Mesenchymal stem cell (in vitro differentiated cells and primary cell): ENCODE results near the gene HKDC1. TPM values are rescaled to one million over a fixed set of nuclear protein-coding genes. Genes with fewer than 3 reads are reported as not detected.
"Not testable (repeated sequence)": the region's sequence is repeated elsewhere in the genome, so short reads cannot be mapped to it uniquely, and the experiment has no call there.

Source experiments
- DNase-seq: peaks from one replicate; pipeline ENCODE4 v3.0.0-alpha.2; 2013
- H2AFZ ChIP-seq: one replicate; pipeline ENCODE4 v1.6.1; 2013; ENCODE audit warnings: low read depth, mild to moderate bottlenecking, control low read depth, inconsistent platforms, low read length, moderate library complexity
- H2AK5ac ChIP-seq: 2 replicates; pipeline ENCODE4 v1.6.1; 2013; ENCODE audit warnings: low read length, moderate library complexity, mild to moderate bottlenecking, inconsistent platforms; ENCODE audit not compliant: severe bottlenecking
- H2BK120ac ChIP-seq: one replicate; pipeline ENCODE4 v1.6.1; 2013; ENCODE audit warnings: low read depth, mild to moderate bottlenecking, inconsistent platforms, low read length, moderate library complexity
- H2BK12ac ChIP-seq, 2 experiments: one replicate each; pipeline ENCODE4 v1.6.1; 2013; ENCODE audit warnings: inconsistent platforms in 2 of 2, low read length in 2 of 2, mild to moderate bottlenecking in 2 of 2, moderate library complexity in 2 of 2, control low read depth in 1 of 2
- H2BK15ac ChIP-seq: one replicate; pipeline ENCODE4 v1.6.1; 2013; ENCODE audit warnings: mild to moderate bottlenecking, low read depth, inconsistent platforms; ENCODE audit not compliant: poor library complexity, severe bottlenecking
- H2BK5ac ChIP-seq: 2 replicates; pipeline ENCODE4 v1.6.1; 2013; ENCODE audit warnings: low read depth, mild to moderate bottlenecking, low read length, control low read depth, inconsistent platforms; ENCODE audit not compliant: poor library complexity, severe bottlenecking
- H3K14ac ChIP-seq, 2 experiments: one replicate each; pipeline ENCODE4 v1.6.1; 2013; ENCODE audit warnings: inconsistent platforms in 2 of 2, low read length in 2 of 2, control low read depth in 1 of 2, mild to moderate bottlenecking in 1 of 2, moderate library complexity in 1 of 2
- H3K18ac ChIP-seq, 2 experiments: one replicate each; pipeline ENCODE4 v1.6.1; 2013; ENCODE audit warnings: inconsistent platforms in 2 of 2, low read length in 2 of 2, control low read depth in 1 of 2, low read depth in 1 of 2, mild to moderate bottlenecking in 1 of 2
- H3K23ac ChIP-seq, 2 experiments: one replicate each; pipeline ENCODE4 v1.6.1; 2013; ENCODE audit warnings: inconsistent platforms in 2 of 2, low read length in 2 of 2, mild to moderate bottlenecking in 2 of 2, moderate library complexity in 2 of 2, control low read depth in 1 of 2
- H3K27ac ChIP-seq: 2 replicates; pipeline ENCODE4 v1.5.1; 2013; ENCODE audit warnings: mild to moderate bottlenecking, moderate library complexity, low read length, control low read depth, inconsistent platforms; ENCODE audit not compliant: poor library complexity, severe bottlenecking
- H3K27me3 ChIP-seq, 2 experiments: 2 replicates each; pipeline versions ENCODE4 v1.6.1 to v1.7.0; 2013; ENCODE audit warnings: low read length in 2 of 2, mild to moderate bottlenecking in 2 of 2, moderate library complexity in 2 of 2, control low read depth in 1 of 2, inconsistent platforms in 1 of 2; ENCODE audit not compliant: control insufficient read depth in 1 of 2, insufficient read depth in 1 of 2
- H3K36me3 ChIP-seq, 2 experiments: 2 replicates each; pipeline versions ENCODE4 v1.6.1 to v1.7.0; 2013; ENCODE audit warnings: low read length in 2 of 2, control low read depth in 1 of 2, inconsistent platforms in 1 of 2, low read depth in 1 of 2, mild to moderate bottlenecking in 1 of 2; ENCODE audit not compliant: insufficient read depth in 2 of 2, control insufficient read depth in 1 of 2
- H3K4ac ChIP-seq, 2 experiments: one replicate each; pipeline ENCODE4 v1.6.1; 2013; ENCODE audit warnings: inconsistent platforms in 2 of 2, low read length in 2 of 2, mild to moderate bottlenecking in 2 of 2, moderate library complexity in 2 of 2, control low read depth in 1 of 2, low read depth in 1 of 2
- H3K4me1 ChIP-seq: 2 replicates; pipeline ENCODE4 v1.6.1; 2013; ENCODE audit warnings: low read depth, low read length, control low read depth; ENCODE audit not compliant: control insufficient read depth, insufficient read depth
- H3K4me2 ChIP-seq: 2 replicates; pipeline ENCODE4 v1.6.1; 2013; ENCODE audit warnings: low read length, mild to moderate bottlenecking, inconsistent platforms; ENCODE audit not compliant: poor library complexity, severe bottlenecking
- H3K4me3 ChIP-seq, 2 experiments: 2 replicates each; pipeline versions ENCODE4 v1.5.1 to v1.7.0; 2013; ENCODE audit warnings: low read length in 2 of 2, mild to moderate bottlenecking in 2 of 2, control low read depth in 1 of 2, low read depth in 1 of 2; ENCODE audit not compliant: insufficient read depth in 1 of 2
- H3K79me1 ChIP-seq: replicated peaks from 2 replicates; pipeline ENCODE4 v1.6.1; 2013; ENCODE audit warnings: mild to moderate bottlenecking, control low read depth, low read length, inconsistent platforms; ENCODE audit not compliant: poor library complexity, severe bottlenecking
- H3K9ac ChIP-seq: 2 replicates; pipeline ENCODE4 v1.7.0; 2013; ENCODE audit warnings: mild to moderate bottlenecking, low read length, moderate library complexity
- H3K9me3 ChIP-seq: 2 replicates; pipeline ENCODE4 v1.7.0; 2013; ENCODE audit warnings: mild to moderate bottlenecking, low read length; ENCODE audit not compliant: control insufficient read depth
- H4K8ac ChIP-seq: one replicate; pipeline ENCODE4 v1.6.1; 2013; ENCODE audit warnings: inconsistent platforms, mild to moderate bottlenecking, low read length, moderate library complexity
- H4K91ac ChIP-seq: one replicate; pipeline ENCODE4 v1.6.1; 2013; ENCODE audit warnings: mild to moderate bottlenecking, low read length, inconsistent platforms
- WGBS: methylation state at CpG from one replicate; pipeline ENCODE4 v1.1.7; 2013; ENCODE audit warnings: mixed read lengths; 5-methylcytosine and 5-hydroxymethylcytosine counted together
- polyA plus RNA-seq, 2 experiments: library from polyadenylated mRNA; stranded (reverse); fragments of 200-250 nt; gene quantifications; one replicate each; pipeline ENCODE4 v1.2.3, GENCODE V29; 2013

HKDC1 gene, protein sequence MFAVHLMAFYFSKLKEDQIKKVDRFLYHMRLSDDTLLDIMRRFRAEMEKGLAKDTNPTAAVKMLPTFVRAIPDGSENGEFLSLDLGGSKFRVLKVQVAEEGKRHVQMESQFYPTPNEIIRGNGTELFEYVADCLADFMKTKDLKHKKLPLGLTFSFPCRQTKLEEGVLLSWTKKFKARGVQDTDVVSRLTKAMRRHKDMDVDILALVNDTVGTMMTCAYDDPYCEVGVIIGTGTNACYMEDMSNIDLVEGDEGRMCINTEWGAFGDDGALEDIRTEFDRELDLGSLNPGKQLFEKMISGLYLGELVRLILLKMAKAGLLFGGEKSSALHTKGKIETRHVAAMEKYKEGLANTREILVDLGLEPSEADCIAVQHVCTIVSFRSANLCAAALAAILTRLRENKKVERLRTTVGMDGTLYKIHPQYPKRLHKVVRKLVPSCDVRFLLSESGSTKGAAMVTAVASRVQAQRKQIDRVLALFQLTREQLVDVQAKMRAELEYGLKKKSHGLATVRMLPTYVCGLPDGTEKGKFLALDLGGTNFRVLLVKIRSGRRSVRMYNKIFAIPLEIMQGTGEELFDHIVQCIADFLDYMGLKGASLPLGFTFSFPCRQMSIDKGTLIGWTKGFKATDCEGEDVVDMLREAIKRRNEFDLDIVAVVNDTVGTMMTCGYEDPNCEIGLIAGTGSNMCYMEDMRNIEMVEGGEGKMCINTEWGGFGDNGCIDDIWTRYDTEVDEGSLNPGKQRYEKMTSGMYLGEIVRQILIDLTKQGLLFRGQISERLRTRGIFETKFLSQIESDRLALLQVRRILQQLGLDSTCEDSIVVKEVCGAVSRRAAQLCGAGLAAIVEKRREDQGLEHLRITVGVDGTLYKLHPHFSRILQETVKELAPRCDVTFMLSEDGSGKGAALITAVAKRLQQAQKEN
- polyA plus RNA-seq (2013, experiment 1 of 2) = 0.39 TPM
- polyA plus RNA-seq (2013, experiment 2 of 2) = 0.36 TPM

DNA sequence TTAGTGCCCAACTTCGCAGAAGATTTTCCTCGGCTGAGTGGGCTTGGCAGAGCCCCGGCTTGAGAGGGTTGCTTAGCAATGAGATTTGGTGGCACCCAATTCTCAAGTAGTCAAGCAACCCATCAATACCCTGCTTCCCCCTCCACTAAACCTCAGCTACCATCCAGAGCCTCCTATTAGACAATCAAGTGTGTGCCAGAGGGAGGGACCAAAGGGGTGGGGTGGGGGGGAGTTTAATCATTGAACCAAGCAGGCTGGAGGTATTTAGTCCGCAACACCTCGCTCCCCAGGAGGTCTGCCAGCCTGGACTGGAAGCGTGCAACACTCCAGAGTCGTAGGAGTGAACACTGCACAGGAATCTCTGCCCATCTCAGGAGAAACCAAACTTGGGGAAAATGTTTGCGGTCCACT, at the start of gene HKDC1:
TSS of gene HKDC1 (plus strand) at position 292 of the 411 bp plus-strand sequence. CDS start at position 396, 104 bp downstream.
- 94% methylated on average over 6 of the region's 8 CpGs for WGBS
- Histone ChIP-seq H4K8ac (no peak within 1 kb of the TSS), H3K27me3 (no peaks in the 10 kb centered on the region), H3K4me1 (peaks cover 32% of the 10 kb centered on the region), H2AFZ (no peak within 1 kb of the TSS), H3K36me3 (no peaks in the 10 kb centered on the region), H3K14ac (no peak within 1 kb of the TSS), H3K4me3 (no peak within 1 kb of the TSS), H3K9me3 (no peaks in the 10 kb centered on the region), H2BK120ac (no peak within 1 kb of the TSS), H3K9ac (no peak within 1 kb of the TSS), H2BK15ac (no peak within 1 kb of the TSS), H3K79me1 (peaks cover 4% of the 10 kb centered on the region), H3K23ac (no peak within 1 kb of the TSS), H3K18ac (no peak within 1 kb of the TSS), H2BK12ac (no peak within 1 kb of the TSS), H2AK5ac (peak within 1 kb of the TSS; percentile 98), H3K4me2 (peak within 1 kb of the TSS; percentile 58), H2BK5ac (peak within 1 kb of the TSS; percentile 79), H4K91ac (no peak within 1 kb of the TSS), H3K27ac (peak within 1 kb of the TSS; percentile 92), H3K4ac (no peak within 1 kb of the TSS)
- DNase-seq = no peak

DNA sequence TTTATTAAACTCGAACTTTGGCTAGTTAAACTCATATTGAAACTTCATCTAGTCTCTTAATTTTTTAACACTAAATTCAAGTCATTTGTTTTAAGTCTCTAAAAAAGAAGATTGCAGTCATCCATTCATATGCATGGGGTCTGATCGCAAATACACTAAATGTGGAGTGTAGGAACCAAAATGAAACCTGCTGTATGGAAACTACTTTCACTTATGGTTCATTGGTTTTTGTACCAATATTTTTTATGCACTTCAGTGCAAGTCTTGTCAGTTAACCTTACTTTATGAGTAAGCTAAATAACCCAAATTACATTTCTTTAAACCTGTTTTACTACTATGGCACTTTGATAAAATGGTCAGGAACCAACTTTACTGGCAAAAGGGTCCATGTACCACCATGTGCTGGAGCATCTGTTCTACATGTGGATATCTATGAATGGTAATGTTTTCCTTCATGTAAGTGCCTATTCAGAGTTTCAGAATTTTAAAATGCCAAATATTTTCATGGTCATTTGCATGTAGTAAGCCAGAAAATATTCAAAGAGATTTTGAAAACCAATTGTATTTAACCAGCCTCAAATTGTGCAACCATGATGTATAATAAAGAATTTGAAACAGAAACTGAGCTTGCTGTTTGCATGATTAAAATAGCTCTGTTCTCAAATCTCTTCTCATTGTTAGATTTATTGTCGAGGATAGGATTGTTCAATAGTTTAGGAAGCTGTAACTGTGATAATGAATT, 47.7 kb upstream of the HKDC1 start:
- H3K4me3 ChIP-seq = no peak overlapping the region

DNA sequence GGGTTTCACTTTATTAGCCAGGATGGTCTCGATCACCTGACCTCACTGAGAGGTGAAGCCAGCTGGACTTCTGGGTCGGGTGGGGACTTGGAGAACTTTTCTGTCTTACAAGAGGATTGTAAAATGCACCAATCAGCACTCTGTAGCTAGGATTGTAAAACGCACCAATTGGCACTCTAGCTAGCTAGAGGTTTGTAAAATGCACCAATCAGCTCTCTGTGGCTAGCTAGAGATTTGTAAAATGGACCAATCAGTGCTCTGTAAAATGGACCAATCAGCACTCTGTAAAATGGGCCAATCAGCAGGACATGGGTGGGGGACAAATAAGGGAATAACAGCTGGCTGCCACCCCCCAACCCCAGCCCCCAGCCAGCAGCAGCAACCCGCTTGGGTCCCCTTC, 44.8 kb upstream of the HKDC1 start:
- DNase-seq, H3K4me2 ChIP-seq, H3K14ac ChIP-seq, H2BK15ac ChIP-seq, H3K27ac ChIP-seq, H3K9ac ChIP-seq, H3K4ac ChIP-seq, H3K27me3 ChIP-seq, H3K18ac ChIP-seq, H3K4me3 ChIP-seq, H3K9me3 ChIP-seq, H2BK120ac ChIP-seq, H4K8ac ChIP-seq, H2AFZ ChIP-seq, H3K4me1 ChIP-seq, H4K91ac ChIP-seq, H3K79me1 ChIP-seq, H2BK12ac ChIP-seq, H2AK5ac ChIP-seq, H3K23ac ChIP-seq, H2BK5ac ChIP-seq: not testable (repeated sequence)
- H3K36me3 ChIP-seq = peaks cover 9 to 36% of the 10 kb centered on the region in 2 experiments
- 98% methylated on average over 4 of the region's 4 CpGs for WGBS

More for the DNA sequence above, 47.7 kb upstream of the HKDC1 start:
- no peaks in the 10 kb centered on the region for H3K9me3 ChIP-seq
- H2BK12ac ChIP-seq = no peak overlapping the region
- H3K14ac ChIP-seq = no peak overlapping the region
- H3K4me2 ChIP-seq = no peak overlapping the region
- peaks cover 3% of the 10 kb centered on the region for H3K79me1 ChIP-seq
- H3K27me3 ChIP-seq = no peaks in the 10 kb centered on the region
- no peaks in the 10 kb centered on the region for H3K4me1 ChIP-seq
- H3K9ac ChIP-seq = no peak overlapping the region
- H2BK120ac ChIP-seq = no peak overlapping the region
- H4K8ac ChIP-seq = no peak overlapping the region
- no peak overlapping the region for H3K23ac ChIP-seq
- no peak overlapping the region for H3K18ac ChIP-seq
- H4K91ac ChIP-seq = no peak overlapping the region
- no peak overlapping the region for H3K27ac ChIP-seq
- H3K36me3 ChIP-seq = peaks cover 9 to 59% of the 10 kb centered on the region in 2 experiments
- H2BK15ac ChIP-seq = no peak overlapping the region
- no peak overlapping the region for H3K4ac ChIP-seq
- 100% methylated on average over 1 of the region's 3 CpGs for WGBS
- no peak overlapping the region for H2AFZ ChIP-seq
- no peak overlapping the region for H2BK5ac ChIP-seq
- no peak for DNase-seq
- no peak overlapping the region for H2AK5ac ChIP-seq
